ENCODE data around the gene HS1BP3.

Gene HS1BP3

DNA sequence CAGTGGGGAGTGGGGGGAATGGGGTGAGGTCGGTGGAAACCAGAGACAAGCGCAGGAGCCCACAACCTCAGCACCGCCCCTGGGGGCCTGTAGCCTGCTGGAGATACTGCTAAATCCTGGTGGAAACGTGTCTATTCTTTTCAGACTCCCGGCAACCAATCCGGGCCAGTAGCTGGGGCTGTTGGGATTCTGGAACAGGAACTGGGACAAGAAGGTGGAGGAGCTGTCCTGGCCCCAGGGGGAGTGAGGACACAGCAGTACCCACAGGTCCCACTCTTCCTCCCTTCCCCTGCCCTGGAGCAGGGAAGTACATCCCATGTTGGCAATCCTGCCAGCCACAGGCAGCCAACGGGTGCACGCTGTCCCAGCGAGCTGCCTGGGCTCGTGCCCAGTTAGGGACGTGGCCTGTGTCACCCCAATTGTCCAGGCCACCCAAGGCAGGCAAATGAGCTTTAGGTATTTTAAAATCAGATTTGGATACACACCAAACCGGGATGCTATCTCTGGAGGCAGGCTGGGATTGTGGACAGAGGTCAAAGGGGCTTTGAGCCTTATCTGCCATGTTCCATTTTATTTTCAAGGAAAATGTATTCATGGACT is 51.8 kb downstream of the HS1BP3 start:
- DNase-seq: no peak

DNA sequence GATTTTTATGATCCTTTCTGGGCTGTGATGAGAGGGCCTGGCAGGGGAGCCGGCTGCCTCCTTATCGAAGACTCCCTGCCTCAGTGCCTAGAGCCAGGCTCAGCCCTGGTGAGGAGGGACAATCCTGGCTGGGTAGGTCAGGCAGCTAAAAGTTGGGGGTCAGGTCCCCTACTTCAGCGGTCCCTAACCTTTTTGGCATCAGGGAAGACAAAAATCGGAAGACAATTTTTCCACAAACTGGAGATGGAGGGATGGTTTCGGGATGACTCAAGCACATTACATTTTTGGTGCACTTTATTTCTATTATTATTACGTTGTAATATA is 53.1 kb downstream of the HS1BP3 start:
- DNase-seq: no peak

DNA sequence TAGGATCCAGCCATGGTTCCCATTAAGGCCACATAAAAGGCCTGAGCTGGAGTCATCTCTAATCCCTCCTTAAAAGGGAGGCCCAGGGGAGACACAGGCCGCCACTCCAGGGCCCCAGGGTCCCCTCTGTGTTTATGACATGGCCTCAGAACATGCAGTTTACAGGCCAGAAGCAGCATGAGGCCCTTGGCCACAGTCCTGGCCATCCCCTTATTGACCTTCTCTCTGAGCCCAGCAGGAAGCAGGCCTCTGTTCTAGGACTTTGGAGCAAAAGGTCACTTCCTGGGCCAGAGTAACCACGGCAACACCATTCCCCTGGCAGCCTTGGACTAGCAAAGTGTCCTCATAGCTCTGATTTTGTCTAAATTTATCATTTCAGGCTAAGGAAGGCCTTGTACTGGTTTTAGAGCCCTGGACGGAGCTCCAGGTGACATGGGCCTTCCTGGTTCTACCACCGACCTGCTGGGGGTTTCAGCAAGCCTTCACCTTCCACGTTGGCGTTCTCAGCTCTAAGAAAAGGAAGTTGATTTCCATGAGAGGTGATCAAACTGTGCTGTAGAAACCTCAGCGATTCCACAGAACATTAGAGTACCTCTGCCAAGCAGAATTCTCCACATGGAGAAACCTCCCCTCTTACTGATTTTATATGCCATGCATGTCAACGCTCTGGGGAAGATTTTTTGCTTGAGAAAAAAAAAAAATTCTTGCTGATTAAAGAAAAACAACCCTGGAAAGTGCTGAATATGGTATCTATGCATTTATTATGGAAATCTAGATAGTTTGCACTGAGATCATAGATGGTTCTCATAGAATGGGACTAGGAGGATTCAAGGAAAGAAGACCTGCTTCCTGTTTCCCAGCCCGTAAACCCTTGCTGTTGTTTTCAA is 53.7 kb downstream of the HS1BP3 start:
- no peak for DNase-seq

DNA sequence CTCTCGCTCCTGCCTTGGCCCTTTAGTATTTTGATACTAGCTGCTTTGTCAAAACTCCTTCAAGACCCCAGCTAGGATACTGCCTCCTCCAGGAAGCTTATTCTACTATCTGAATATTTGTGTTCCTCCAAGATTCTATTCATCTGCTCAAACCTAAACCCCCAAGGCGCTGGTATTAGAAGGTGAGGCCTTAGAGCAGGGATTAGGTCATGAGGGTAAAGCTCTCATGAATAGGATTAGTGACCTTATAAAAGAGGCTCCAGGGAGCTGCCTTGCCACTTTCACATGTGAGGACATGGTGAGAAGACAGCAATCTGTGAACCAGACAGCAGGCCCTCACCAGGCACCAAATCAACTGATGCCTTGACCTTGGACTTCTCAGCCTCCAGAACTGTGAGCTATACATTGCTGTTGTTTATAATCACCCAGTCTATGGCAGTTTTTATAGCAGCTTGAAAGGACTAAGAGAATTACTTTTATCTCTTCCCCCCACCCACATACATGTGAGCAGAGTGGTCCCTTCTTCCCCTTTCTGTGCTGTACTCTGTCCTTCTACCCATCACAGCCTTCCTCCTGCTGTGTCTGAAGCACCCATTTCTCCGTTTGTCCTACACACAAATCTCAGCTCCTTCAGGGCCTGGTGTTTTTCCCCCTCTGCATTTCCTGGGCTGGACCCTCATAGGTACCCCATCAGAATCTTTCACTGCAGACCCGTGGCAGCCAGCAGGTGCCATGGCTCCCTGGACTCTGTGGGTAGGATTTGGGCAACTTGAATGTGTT is 54.5 kb downstream of the HS1BP3 start:
- no peak for DNase-seq

DNA sequence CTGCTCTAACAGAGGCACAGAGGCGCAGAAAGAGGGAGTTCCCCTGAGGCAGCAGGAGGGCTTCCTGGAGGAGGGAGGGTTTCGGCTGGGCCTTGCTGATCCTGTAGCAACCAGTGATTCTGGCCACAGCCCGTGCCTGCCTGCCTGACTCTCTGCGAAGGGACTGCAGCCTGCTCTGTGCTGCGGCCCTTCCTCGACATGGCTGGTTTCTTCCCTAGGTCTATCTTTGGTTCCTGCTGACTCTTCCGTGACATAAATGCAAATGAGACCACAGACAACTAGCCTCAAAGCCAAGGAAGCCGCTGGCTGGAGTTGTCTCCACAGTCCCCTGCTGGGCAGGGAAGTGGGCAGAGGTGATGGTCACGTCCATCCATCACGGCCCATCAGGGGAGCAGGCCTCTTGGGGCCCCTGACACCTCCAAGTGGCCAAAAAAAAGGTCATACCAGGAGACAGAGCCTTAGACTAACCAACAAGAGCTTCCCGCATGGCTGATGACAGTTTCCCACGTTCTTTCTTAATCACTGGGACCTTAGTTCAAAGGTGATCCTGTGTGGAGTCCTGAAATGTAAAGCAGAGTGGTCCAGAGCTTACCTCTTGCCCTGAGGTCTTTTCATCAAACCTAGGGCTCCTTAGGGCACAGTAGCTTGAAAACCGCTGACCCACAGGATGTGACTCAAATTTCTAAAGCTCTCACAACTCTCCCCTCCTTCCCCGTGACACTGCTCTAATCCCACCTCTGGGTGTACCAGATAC is 55.3 kb downstream of the HS1BP3 start:
- DNase-seq: peak; percentile 60

DNA sequence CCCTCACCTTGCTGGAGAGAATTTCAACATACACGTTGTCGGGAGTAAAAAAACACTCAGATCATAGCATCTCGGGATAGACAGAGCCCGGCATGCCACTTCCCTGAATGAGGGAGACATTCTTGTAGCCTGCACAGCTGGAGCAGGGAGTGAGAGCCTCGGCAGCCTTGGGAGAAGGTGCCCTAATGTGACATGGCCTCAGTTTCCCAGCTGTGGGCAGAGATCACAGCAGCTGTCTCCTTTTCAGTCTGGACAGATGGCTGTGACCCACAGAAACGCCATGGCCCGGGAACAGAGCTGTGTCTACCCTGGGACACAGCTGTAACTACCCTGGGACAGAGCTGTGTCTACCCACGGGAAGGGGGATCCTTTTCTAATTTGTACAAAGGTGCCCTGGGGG is 55.9 kb downstream of the HS1BP3 start:
- no peak for DNase-seq

DNA sequence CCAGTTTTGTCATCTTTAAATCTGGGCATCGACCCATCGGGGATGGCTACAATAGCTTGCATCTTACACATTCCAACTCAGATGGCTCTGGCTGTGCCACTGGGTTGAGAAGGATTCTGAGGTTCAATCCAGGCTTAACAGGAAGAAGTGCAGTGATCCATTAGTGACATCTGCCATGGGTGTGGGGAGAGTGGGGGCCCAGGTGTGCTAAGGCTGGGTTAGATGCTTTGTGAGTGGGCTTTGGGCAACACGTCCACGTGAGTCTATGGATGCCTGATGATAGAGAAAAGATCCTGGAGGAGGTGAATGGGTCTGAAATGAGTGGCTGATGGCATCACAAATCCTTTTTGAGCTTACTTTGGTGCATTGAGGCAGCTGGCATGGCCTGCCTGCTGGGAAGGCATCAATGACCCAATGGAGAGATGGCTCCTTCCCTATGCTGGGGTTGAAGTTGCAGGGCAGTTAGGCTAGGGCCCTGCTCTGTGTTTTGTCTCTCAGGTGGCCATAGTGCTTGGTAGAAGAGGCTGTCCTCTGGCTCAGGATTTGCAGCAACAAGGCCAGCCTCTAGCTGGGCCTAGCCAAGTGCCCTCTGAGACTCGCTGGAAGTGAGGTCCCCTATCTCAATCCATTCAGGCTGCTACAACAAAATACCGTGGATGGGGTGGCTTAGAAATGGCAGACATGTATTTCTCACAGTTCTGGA is 56.7 kb downstream of the HS1BP3 start:
- DNase-seq: no peak

DNA sequence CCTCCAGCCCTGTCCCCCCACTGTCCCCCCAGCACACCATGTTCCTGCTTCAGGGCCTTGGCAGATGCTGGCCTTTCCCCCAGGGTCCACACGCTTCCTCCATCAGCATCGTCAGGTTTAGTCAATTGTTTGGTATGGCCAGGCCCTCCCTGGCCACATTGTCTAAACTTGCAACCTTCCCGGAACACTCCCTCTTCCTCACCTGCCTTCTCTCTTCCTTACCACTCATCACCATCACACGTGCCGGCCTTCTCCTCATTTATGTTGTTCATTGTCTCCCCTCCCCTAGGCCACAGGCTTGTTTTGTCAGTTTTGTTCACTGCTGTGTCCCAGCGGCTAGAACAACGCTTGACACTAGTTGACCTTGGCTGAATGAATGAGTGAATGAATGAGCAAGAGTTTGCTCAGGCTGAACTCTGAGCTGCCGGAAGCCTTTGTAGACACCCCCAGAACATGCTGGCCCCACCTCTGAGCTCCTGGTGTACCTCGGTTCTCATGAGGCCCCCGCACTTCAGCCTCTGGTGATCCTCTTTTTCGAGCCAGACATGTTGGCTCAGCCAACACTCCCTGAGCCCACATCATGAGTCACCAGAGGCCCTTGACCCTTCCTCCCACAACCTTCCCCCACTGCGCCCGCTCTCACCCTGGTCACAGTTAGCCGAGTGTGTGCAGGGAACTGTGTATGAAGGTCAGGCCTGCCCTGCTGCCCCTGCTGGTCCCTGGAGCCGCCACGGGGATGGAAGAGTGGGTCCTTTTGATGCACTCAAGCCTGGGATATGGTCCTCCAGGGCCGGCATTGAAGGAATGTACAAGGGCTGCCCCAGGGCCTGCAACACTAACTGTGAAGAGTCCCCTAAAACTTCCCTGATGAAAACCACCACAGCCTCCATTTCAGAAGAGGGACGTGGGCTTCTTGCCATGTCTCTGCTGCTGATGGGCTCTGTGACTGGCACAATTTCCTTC is 57.5 kb downstream of the HS1BP3 start:
- peak; percentile 49 for DNase-seq

DNA sequence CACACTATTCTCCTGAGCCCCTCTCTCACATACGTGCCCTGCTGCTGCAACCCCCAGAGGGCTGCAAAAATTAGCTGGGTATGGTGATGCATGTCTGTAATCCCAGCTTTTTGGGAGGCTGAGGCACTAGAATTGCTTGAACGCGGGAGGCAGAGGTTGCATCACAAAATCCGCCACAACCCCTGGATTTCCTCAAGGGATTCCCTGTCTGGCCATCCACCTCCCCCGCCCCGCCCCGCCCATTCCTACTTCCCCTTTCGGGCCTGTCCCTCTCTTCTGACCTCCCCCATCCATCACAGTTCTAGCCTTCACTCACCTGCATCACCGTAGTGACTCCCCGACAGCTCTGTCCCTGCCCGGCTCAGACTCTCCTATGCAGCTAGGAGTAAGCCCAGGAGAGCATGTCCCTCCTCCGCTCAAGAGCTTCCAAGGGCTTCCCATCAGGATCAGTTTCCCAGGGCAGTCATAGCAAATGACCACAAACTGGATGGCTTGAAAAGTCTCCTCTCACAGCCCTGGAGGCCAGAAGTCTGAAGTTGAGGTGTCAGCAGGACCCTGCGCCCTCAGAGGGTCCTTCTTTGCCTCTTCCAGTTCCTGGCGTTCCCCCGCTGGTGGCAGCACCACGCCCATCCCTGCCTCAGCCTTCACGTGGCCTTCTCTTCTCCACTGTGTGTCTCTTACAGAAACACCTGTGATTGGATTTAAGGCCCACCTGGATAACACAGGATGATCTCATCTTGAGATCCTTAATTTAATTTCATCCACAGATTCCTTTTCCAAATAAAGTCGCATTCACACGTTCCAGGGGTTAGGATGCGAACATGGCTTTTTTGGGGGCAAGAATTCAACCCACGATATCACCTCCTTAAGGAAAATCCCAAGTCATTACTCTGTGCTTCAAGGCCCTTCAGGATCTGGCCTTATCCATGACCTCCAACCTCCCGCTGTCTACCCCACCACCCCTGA is 58.5 kb downstream of the HS1BP3 start:
- DNase-seq: no peak

DNA sequence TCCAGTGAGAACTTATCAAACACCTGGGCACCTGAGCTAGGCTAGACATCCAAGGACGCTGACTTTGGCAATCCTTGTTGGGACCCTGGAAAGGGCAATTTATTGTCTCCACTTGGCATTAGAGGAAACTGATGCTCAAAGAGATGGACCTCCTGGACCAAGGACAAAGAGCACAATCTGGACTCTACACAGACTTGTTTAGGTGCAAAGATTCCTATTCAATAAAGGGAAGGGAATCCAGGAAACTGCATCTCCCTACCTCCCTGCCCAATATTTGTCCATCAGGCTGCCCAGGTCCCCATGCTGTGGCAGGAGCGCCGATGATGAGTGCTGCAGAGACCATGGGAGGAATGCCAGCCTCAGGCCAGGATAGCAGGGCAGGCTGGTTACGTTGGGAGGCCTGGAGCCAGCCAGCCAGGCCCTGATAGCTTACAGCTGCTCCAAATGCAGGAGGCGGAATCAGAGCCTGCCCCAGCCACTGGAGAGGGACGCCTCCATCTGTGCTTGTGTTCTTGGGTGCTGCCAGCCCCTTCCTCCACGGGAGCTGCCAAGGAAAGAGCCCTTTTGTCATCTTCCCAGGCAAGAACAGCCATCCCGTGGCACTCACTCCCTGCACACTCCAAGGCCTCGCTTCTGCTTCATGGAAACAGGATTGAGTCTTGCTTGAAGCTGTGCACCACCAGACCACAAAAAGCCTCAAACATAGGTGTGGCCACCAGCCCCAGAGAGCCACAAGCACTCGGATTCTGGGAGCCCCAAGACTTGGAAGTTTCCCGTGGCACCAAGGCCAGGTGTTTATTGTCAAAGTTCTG is 60.0 kb downstream of the HS1BP3 start:
- DNase-seq: no peak

DNA sequence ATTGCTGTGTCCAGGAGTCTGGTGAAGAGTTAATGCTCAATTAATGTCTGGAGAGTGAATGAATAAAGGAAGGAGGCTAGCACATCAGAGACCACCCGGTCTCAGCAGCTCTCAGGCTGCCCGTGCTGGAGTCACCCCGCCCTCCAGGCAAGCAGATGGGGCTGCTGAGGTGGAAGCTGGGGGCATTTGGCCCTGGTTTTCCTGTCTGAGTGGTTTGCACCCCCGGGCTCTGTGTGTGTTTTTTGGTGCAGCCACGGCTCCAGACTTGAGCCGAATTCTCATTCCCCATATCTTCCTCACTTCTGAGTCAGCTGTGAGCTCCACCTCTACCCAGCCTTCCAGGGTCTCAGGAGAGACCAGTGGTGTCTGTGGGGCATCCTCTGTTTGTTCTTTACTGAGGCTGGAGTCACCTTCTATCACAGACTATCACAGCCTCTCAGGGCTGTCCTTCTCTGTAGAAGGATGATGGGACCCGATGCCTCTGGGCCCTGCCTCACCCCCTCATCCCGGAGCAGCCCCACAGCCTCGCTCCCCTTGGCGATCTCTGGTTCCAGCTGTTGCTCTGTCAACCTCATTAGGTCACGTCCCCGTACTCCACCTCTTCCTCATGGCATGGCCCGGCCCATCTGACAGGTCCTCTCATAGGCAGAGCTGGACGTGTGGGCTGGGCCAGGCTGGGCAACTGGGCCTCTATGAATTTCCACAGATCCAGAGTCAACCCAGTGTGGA is 60.8 kb downstream of the HS1BP3 start:
- DNase-seq: peak; percentile 84

DNA sequence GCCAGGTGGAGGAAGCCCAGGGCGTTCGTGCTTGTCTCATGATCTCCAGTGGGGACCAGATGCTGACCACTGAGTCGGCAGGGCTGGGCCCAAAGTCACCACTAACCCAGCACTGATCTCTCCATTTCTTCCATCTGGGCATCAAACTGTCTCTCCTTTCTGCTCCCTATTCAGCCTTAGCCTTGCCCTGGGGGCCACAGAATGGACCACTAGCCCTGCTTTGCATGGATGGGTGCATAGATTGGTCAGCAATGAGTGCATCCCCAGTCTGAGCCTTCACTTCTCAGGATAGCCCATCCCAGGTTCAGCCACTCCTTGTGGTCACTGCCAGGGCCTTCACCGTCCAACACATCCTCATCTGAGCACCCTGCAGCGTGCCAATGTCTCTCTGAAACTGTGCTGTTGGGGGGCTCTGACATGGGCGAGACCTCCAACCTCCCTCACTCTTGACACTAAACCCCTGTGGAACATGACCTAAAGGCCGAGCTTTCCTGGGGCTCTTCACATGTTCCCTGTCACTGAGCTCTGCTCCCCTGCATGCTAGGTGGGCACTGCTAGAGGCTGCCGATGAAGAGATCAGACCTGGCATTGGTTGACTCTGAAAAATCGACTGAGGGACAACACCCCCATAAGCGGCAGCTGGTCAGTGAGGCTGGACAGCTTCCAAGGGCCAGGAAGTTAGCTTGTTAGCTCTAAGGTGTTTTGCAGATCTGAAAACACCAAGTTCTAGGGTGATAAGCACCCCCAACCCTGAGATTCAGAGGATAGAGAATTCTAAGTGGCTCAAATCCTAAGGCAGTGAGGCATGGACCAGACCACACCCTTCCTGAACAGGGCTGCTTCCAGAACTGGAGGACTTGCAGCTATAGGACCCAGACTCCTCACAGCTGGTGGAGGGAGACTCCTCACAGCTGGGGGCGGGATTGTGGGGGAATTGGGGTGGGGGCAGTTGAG is 61.7 kb downstream of the HS1BP3 start:
- DNase-seq: no peak

DNA sequence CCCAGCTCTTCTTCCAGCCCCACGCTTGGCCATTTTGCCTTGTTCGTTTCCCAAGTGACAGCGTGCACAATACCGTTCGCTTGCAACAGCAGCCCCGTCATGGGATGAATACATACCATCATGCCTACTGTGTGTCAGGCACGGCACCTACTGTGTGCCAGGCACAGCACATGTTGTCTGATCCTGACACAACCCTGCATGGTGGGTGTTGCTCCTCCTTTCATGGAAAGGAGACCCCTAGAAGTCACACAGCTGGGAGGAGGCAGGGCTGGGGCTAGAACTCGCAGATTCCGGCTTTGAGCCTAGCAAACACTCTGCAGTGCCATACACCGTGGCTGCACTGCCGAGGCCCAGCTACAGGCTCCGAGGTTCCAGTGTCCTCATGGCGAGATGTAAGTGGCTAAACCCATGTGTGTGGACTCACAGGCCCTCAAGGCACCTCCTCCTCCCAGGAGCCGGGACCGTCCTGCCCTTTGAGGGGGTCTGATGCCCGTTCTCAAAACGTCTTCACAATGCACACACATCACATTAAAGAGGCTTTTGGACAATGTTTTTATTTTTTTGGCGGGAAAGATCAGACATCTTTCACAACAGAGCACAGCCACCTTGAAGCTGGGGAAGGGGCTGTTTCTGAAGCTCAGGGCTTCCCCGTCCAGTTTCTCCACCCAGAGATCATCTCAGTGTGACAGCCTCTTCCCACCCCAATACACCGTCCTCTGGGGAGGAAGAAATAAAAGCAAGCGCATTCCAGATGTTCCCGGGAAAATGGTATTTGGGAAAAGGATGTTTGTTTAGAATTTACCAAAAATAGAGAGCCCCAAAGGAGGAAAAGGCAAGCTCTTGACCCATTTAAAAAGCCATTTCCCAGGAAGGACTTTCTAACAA is 64.9 kb downstream of the HS1BP3 start:
- no peak for DNase-seq

DNA sequence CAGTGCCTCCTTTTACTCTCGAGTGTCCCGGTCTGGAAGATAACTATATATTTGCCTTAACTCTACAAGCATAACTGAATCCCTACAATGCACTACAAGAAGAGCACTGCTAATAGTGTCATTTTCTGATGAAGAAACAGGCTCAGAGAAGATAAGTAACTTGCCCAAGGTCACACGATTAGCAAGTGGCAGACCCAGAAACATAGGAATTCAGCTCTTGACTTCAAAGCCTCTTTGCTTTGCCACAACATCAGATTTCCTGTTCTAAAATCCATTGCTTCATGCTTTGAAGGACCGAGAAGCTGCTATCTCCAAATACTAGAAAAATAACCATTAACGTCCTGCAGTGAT is 65.6 kb downstream of the HS1BP3 start:
- no peak for DNase-seq

DNA sequence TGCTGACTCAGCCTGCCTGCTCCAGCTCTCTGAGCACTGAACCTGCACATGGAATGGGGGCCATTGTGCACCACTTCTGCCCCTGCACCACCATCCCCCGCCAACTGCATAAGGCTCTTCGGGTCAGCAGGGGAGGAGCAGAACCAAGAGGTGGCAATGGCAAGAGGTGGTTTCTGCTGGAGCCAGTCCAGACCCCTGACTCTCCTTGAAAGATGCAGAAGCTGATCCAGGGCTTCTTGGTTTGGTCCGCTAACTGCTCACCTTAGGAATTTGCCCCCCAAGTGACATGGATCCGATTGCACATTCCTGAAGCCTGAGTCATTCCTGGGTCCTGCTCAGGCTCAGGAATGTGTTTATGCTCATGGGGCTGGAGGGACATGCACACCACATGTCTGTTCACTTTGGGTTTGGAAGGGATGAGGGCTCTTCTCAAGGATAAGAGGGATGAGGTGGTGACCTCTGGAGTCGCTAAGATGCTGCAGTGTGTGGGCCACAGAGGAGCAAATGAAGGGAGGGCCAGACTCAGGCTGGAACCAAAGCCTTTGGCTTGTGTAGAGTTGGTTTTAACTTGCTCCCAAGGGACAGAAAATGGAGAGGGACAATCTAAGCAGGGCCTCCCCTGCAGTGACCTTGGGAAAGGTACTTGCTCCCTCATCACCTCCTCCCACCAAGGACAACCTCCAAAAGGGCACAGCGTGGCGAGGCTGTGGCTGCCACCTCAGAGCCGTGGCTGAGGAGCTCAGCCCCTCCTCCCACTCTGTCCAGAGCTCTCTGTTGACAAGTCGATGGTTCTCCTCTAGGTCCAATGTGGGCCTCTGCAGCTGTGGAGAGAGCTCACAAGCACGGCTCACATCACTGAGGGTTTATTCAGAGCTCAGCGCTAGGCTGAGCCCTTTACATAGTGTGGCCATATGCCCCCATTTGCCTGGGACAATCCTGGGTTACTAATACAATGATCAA is 66.2 kb downstream of the HS1BP3 start:
- peak; percentile 99 for DNase-seq
